GM21367 (cell line): ENCODE results near the gene GAGE10.

Experiments used
- ATAC-seq: cut with Tn5 transposase; IDR thresholded peaks from one replicate; pipeline ENCODE4 v1.9.1; 2021; ENCODE audit not compliant: unreplicated experiment

The GAGE10 gene, protein sequence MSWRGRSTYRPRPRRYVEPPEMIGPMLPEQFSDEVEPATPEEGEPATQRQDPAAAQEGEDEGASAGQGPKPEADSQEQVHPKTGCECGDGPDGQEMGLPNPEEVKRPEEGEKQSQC

DNA sequence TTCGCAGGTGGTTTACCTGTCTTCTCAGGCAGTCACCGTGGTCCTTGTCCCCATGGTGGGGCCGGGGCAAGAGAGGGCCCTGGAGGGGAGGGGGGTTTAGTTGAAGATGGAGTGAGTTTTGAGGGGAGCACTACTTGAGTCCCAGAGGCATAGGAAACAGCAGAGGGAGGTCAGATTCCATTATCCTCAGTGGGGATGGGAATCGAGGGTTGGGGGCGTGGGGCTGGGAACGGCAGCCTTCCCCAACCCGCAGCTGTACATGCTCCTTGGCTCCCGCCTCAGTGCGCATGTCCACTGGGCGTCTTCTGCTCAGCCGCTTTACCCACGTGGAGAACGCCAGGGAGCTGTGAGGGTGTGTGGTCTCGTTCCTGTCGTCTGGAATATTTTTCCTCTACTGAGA is at the start of gene GAGE10:
Gene GAGE10 (plus strand): TSS at position 301 of the 400 bp plus-strand sequence. CDS start 1,214 bp downstream, outside the sequence.
- no peak for ATAC-seq

GRCh38 chrX:49254639-49255038 is 48.8 kb upstream of the GAGE10 start:
- ATAC-seq, result no peak

- no peak for ATAC-seq
These were observed 47.0 kb upstream of the GAGE10 start for GRCh38 chrX:49256268-49256995.

GRCh38 chrX:49257074-49257790 is 46.2 kb upstream of the GAGE10 start:
- no peak for ATAC-seq

DNA sequence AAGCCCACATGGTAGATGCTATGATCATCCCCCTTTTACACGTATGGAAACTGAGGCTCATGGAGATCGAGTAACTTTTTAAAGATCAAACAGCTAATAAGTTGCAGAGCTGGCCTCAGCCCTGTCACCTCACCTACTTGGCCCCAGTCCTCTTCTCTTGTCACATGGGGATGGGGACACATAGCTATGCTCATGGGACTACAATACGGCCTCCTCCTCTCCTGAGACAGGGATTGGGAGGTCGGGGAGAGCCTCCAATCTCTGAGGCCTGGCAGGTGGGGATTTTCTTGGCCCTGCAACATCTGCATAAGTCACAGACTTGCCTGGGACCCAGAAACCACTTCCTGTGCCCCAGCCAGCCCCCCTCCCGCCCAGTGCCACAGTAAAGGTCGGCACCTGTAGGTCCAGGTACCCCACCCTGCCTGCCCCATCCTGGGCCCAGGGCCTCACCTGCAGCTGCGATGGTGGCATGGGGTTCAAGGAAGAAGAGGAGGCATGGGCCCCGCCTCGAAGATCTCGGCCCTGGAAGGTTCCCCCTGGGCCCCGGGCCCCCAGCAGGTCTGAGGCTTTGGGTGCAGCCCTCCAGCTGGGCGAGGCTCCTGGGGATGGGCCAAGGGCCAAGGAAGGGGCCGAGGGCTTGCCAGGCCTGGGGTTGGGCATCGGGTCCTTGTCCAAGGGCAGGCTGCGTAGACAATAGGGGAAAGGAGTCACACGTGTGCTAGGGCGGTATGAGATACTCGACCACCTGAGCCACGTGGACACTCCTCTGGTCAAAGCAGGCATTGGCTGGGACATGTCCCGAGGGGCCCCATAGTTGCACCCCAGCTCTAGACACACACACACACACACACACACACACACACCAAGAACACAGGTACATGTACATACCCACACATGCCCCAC is 45.3 kb upstream of the GAGE10 start:
- no peak for ATAC-seq

DNA sequence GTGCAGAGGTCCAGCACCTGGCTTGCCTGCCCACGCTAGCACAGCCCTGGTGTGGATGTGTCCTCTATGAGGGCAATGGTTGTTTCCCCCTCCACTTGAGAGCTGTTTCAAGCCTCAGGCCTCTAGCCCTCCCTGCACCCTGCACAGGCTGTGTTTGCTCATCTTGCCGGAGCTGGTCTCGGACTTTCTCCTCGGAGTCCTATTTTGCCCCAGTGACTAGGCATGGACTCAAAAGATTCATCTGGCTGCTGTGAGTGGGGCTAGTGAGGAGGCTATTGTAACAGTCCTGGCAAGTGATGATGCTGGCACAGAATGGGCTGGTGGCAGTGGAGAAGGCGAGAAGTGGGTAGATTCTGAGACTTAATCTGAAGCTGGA is 44.7 kb upstream of the GAGE10 start:
- ATAC-seq, result no peak

GRCh38 chrX:49260221-49260985 is 43.0 kb upstream of the GAGE10 start:
- ATAC-seq, result no peak

- no peak for ATAC-seq
These were observed 40.8 kb upstream of the GAGE10 start for GRCh38 chrX:49262603-49263002.

DNA sequence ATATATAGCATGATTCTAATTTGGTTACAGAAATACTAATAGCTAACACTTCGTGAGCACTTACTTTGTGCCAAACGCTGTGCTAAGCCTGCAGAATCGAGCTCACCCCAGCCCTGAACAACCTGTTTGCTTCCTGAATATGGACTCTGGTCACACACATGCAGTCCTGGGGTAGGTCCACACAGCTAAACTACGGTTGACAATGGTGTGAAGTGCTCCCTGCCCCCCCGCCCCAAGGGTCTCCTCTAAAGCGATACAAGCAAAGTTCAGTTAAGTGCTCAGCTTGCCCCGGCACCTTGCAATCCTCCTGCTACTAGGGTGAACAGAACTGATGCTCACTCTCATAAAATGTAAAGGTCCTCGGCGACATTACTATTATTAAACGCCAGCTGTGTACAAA is 39.8 kb upstream of the GAGE10 start:
- no peak for ATAC-seq

DNA sequence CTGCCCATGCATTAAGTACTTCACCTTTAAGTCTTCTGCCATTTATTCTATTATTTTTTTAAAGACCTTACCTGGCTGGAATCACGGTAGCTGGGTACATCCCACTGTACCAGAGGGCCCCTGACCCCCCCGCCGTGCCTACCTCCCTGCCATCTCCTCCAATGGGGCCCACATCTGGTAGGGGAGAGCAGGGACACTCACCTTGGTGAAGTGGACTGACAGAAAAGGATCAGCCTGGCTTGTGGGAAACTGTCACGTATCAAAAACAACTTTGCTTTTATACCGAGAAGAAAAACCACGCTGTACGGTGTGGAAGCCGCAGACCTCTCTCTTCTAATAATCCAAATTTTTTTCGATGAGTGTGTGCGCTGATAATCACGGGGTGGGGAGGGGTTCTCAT is 39.0 kb upstream of the GAGE10 start, which contains the start of gene FOXP3:
Gene FOXP3 (minus strand): TSS at position 251 of the 400 bp plus-strand sequence. CDS start 6,205 bp downstream, outside the sequence.
- no peak for ATAC-seq

DNA sequence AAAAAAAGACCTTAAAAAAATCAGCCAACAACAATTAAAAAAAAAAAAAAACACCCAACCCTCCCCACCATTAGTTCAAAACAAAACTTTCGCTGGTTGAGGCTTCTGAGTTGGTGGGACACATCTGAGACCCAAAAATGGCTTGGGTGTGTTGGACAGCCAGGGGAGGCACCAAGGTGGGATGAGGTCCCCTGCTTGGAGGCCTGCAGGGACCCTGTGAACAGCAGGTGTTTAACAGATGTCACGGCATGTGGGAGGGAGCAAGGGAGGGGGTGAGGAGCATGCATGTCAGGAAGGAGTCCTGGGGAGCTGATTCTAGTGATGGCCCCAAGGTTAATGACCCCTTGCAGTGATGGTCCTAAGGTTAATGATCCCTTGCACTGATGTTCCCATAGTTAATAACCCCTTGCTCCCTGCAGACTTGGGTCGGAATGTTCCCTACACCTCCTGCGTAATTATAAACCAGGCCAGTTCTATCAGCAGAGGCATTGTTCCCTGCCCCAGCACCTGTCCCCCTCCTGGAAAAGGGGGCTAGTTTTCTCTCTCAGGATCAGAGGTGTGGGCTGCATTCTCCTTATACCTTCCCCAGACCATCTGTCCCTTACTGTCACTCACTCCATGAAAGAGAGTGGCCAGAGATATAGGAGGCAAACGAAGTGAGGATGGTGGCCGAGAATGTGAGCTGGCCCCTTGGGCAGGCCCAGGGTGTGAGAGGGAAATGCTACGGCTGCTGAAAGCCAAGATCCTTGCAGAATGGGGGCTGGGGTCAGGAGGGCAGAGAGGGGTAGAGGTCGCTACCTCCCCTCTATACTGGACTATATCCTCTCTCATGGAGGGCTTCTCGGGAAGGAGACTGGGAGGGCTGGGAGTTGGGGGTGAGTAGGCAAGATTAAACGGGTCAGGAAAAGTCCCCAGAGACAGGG is 36.7 kb upstream of the GAGE10 start:
- no peak for ATAC-seq

- no peak for ATAC-seq
These were observed 34.8 kb upstream of the GAGE10 start for GRCh38 chrX:49268702-49269009.

- ATAC-seq, result peak; percentile 86
These were observed 34.3 kb upstream of the GAGE10 start for GRCh38 chrX:49269010-49269766.

GRCh38 chrX:49269767-49270248 is 33.6 kb upstream of the GAGE10 start, which contains the start of gene PPP1R3F:
TSS of gene PPP1R3F (plus strand) at chrX:49269793. CDS start at chrX:49269870, 77 bp downstream.
- ATAC-seq, result no peak

DNA sequence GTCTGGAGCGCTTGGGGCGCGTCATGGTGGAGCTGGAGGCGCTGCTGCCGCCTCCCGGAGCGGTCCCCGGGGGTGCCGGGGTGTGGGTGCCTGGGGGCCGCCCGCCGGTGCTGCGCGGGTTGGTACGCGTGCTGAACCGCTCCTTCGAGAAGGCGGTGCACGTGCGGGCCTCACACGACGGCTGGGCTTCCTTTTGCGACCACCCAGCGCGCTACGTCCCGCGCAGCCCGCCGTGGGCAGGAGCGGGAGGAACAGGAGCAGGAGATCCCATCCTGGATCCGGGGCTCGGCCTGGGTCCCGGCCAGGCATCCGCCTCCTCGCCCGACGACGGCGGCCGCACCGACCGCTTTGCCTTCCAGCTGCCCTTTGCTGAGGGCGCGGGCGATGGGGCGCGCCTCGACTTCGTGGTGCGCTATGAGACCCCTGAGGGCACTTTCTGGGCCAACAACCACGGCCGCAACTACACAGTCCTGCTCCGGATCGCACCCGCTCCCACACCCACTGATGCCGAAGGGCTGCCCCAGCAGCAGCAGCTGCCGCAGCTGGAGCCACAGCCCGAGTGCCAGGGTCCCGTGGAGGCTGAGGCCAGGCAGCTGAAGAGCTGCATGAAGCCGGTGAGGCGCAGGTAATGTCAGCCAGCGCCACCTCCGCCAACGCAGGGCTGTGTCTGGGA is 33.1 kb upstream of the GAGE10 start:
- no peak for ATAC-seq

GRCh38 chrX:49271341-49271740 is 32.1 kb upstream of the GAGE10 start:
- ATAC-seq, result no peak

DNA sequence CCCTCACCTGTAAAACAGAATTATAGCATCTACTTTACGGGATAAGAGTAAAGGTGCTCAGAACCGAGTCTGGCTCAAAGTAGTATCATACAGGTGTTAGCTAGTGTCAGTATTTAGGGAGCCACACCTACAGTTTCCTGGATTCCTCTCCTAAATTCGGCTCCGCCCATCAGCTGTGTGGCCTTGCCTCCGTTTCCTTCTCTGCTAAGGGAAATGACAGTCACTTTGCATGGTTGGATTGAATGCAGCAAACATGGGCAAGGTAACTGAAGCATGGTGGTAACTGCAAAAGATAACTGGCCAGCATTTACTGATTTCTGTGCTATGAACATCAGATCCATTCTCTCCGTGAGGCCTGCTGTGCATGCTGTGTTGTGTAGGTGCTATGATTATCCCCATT is 31.0 kb upstream of the GAGE10 start:
- no peak for ATAC-seq

- no peak for ATAC-seq
These were observed 30.2 kb upstream of the GAGE10 start for GRCh38 chrX:49273181-49273727.
